Neural cell (in vitro differentiated cells): Measurements from ENCODE around the gene CLIP1. TPM values are rescaled to one million over a fixed set of nuclear protein-coding genes. Genes with fewer than 3 reads are reported as not detected.
"Not testable (repeated sequence)": the region's sequence is repeated elsewhere in the genome, so short reads cannot be mapped to it uniquely, and the experiment has no call there.

ENCODE experiments used
- H2AFZ ChIP-seq: fragments of 200-600, 300-800 bp; sonication (generic), shearing (Covaris generic); 2 replicates; pipeline ENCODE4 v1.6.0; 2014; ENCODE audit warnings: low read depth, mild to moderate bottlenecking, antibody characterized with exemption, low read length, moderate library complexity
- H3F3A ChIP-seq: fragments of 200-600 bp; shearing (Covaris generic); 2 replicates; pipeline ENCODE4 v1.6.1; 2016; ENCODE audit warnings: mild to moderate bottlenecking, moderate library complexity, mixed read lengths, antibody characterized with exemption, low read length; ENCODE audit not compliant: insufficient read depth, poor library complexity, severe bottlenecking
- H3K27ac ChIP-seq: fragments of 200-600, 300-800 bp; sonication (generic), shearing (Covaris generic); 2 replicates; pipeline ENCODE4 v1.5.1; 2014; ENCODE audit warnings: mild to moderate bottlenecking, low read length, moderate library complexity
- H3K27me3 ChIP-seq: fragments of 300-800, 200-600 bp; sonication (generic), shearing (Covaris generic); 2 replicates; pipeline ENCODE4 v1.6.0; 2014; ENCODE audit warnings: mild to moderate bottlenecking, low read depth, low read length, moderate library complexity; ENCODE audit not compliant: insufficient read depth
- H3K36me3 ChIP-seq: fragments of 300-800, 200-600 bp; sonication (generic), shearing (Covaris generic); 2 replicates; pipeline ENCODE4 v1.5.1; 2014; ENCODE audit warnings: mild to moderate bottlenecking, antibody characterized with exemption, low read length, moderate library complexity; ENCODE audit not compliant: insufficient read depth
- H3K4me2 ChIP-seq: fragments of 300-800, 200-600 bp; sonication (generic), shearing (Covaris generic); 2 replicates; pipeline ENCODE4 v1.6.0; 2014; ENCODE audit warnings: mild to moderate bottlenecking, low read length
- H3K4me3 ChIP-seq: fragments of 300-800, 200-600 bp; sonication (generic), shearing (Covaris generic); 2 replicates; pipeline ENCODE4 v1.5.1; 2014; ENCODE audit warnings: mild to moderate bottlenecking, low read length, moderate library complexity
- H3K79me2 ChIP-seq: fragments of 200-600 bp; shearing (Covaris generic); replicated peaks from 2 replicates; pipeline ENCODE4 v1.6.0; 2014; ENCODE audit warnings: mild to moderate bottlenecking, low read length, moderate library complexity; ENCODE audit not compliant: insufficient read depth
- H3K9ac ChIP-seq: fragments of 300-800, 200-600 bp; sonication (generic), shearing (Covaris generic); 2 replicates; pipeline ENCODE4 v1.6.1; 2016; ENCODE audit warnings: mild to moderate bottlenecking, low read length, mixed read lengths
- H3K9me2 ChIP-seq: fragments of 200-600 bp; shearing (Covaris generic); 2 replicates; pipeline ENCODE4 v1.6.1; 2016; ENCODE audit warnings: mild to moderate bottlenecking, low read length, mixed read lengths; ENCODE audit not compliant: insufficient read depth
- H3K9me3 ChIP-seq: fragments of 200-600, 300-800 bp; sonication (generic), shearing (Covaris generic); 2 replicates; pipeline ENCODE4 v1.6.1; 2016; ENCODE audit warnings: mild to moderate bottlenecking, mixed run types, low read length, moderate library complexity, mixed read lengths
- H4K20me1 ChIP-seq: fragments of 200-600 bp; shearing (Covaris generic); 2 replicates; pipeline ENCODE4 v1.6.1; 2016; ENCODE audit warnings: mild to moderate bottlenecking, mixed run types; ENCODE audit not compliant: insufficient read depth
- CTCF ChIP-seq: fragments of 450-650 bp; IDR thresholded peaks from 2 replicates; pipeline ENCODE4 v1.5.1; 2014; ENCODE audit warnings: antibody characterized with exemption, mild to moderate bottlenecking, moderate library complexity; ENCODE audit not compliant: poor library complexity, severe bottlenecking
- EP300 ChIP-seq: fragments of 450-650 bp; conservative IDR thresholded peaks from 2 replicates; pipeline ENCODE4 v1.6.1; 2014; ENCODE audit warnings: antibody characterized with exemption, mild to moderate bottlenecking, moderate library complexity; ENCODE audit not compliant: poor library complexity, severe bottlenecking
- EZH2 ChIP-seq: fragments of 200-600, 300-800 bp; shearing (Covaris generic), sonication (generic); IDR thresholded peaks from 2 replicates; pipeline ENCODE4 v1.6.1; 2014; ENCODE audit warnings: antibody characterized with exemption, low read length, borderline replicate concordance, mild to moderate bottlenecking; ENCODE audit not compliant: insufficient read depth, poor library complexity, severe bottlenecking
- MXI1 ChIP-seq: fragments of 450-650 bp; conservative IDR thresholded peaks from 2 replicates; pipeline ENCODE4 v1.6.1; 2014; ENCODE audit warnings: antibody characterized with exemption, mild to moderate bottlenecking; ENCODE audit not compliant: poor library complexity, severe bottlenecking
- POLR2AphosphoS5 ChIP-seq: IDR thresholded peaks from 2 replicates; pipeline ENCODE4 v1.6.1; 2012
- RAD21 ChIP-seq: fragments of 450-650 bp; conservative IDR thresholded peaks from 2 replicates; pipeline ENCODE4 v1.6.1; 2014; ENCODE audit warnings: antibody characterized with exemption, mild to moderate bottlenecking, moderate library complexity
- SMC3 ChIP-seq: fragments of 450-650 bp; conservative IDR thresholded peaks from 2 replicates; pipeline ENCODE4 v1.6.1; 2014; ENCODE audit warnings: antibody characterized with exemption, mild to moderate bottlenecking, moderate library complexity; ENCODE audit not compliant: poor library complexity
- TAF1 ChIP-seq: IDR thresholded peaks from 2 replicates; pipeline ENCODE4 v1.6.1; 2012; ENCODE audit warnings: low read depth
- polyA plus RNA-seq: library from polyadenylated mRNA; depleted of rRNA; stranded (reverse); fragments of >200 nt; gene quantifications from 2 replicates; pipeline ENCODE4 v1.2.3, GENCODE V29; 2014
- TF ChIP-seq, protein P1 (sequence below): IDR thresholded peaks from 2 replicates; pipeline ENCODE4 v1.6.1; 2012; ENCODE audit warnings: borderline replicate concordance

Gene CLIP1
- polyA plus RNA-seq, 1 donor from 2014 or later: 67.4 TPM

DNA sequence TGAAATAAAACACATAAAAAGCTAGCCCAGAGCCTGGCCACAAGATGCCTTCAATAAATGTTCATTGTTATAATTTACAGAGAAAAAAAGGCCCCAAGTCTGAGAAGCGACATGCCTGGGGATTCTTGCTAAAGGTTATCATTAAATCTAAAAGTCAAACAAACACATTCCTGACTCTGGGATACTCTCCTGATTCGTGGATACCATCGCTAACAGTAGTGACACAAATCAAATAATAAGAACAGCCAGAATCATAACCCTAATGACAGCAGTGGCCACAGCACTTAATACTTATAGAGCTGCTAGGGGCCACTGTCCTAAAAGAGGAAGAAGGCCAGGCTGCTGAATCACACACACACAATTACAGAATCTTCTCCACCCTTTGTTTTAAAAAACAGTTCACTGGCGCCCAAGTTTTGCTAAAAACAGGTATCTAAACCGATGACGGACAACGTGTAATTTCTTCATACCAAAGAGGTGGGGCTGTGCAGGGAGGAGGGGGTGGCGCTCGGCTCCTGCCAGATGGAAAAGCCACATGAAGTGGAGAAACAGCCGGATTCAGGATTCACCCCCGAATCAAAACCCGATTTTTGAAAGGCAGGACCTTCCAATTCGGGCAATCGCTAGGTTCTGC, 1.2 kb downstream of the CLIP1 start:
- Histone ChIP-seq H2AFZ (no peak overlapping the region), H3K79me2 (peaks cover 44% of the 10 kb centered on the region)

DNA sequence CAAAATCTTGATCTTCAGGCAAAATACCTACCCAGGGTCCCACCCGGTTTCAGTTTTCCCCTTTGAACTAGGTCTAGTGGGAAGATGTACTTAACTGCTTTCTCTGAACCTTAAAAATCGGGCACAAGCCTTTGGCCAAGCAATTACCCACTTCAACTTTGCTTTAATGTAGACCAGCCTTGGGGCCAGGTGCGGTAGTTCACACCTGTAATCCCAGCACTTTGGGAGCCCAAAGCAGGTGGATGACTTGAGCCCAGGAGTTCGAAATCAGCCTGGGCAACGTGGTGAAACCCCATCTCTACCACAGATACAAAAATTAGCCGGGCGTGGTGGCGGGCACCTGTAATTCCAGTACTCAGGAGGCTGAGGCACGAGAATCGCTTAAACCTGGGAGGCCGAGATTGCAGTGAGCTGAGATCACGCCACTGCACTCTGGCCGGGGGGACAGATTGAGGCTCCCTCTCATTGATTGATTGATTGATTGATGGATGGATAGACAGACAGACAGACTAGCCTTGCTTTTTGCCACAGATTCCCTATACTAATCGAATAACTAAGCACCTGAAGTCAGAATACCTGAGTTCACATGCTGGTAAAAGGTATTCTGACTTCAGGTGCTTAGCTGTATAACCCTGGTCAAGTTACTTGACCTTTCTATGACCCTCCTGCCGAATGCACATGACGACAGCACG, 1.9 kb downstream of the CLIP1 start:
- H3K9me2 ChIP-seq: no peaks in the 10 kb centered on the region
- H3K9me3 ChIP-seq: no peaks in the 10 kb centered on the region
- H3K9ac ChIP-seq: peak overlapping the region; percentile 92
- peak overlapping the region; percentile 53 for H3K4me2 ChIP-seq
- no peak for TF ChIP-seq RAD21
- no peak for TF ChIP-seq EZH2
- TF ChIP-seq TAF1: no peak
- no peak for TF ChIP-seq EP300
- no peak for TF ChIP-seq MXI1
- TF ChIP-seq POLR2AphosphoS5: no peak
- TF ChIP-seq, protein P1, sequence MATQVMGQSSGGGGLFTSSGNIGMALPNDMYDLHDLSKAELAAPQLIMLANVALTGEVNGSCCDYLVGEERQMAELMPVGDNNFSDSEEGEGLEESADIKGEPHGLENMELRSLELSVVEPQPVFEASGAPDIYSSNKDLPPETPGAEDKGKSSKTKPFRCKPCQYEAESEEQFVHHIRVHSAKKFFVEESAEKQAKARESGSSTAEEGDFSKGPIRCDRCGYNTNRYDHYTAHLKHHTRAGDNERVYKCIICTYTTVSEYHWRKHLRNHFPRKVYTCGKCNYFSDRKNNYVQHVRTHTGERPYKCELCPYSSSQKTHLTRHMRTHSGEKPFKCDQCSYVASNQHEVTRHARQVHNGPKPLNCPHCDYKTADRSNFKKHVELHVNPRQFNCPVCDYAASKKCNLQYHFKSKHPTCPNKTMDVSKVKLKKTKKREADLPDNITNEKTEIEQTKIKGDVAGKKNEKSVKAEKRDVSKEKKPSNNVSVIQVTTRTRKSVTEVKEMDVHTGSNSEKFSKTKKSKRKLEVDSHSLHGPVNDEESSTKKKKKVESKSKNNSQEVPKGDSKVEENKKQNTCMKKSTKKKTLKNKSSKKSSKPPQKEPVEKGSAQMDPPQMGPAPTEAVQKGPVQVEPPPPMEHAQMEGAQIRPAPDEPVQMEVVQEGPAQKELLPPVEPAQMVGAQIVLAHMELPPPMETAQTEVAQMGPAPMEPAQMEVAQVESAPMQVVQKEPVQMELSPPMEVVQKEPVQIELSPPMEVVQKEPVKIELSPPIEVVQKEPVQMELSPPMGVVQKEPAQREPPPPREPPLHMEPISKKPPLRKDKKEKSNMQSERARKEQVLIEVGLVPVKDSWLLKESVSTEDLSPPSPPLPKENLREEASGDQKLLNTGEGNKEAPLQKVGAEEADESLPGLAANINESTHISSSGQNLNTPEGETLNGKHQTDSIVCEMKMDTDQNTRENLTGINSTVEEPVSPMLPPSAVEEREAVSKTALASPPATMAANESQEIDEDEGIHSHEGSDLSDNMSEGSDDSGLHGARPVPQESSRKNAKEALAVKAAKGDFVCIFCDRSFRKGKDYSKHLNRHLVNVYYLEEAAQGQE: no peak
- no peak for TF ChIP-seq CTCF
- no peak for TF ChIP-seq SMC3
- no peaks in the 10 kb centered on the region for H3K27me3 ChIP-seq
- H3K79me2 ChIP-seq: peaks cover 48% of the 10 kb centered on the region
- peak overlapping the region; percentile 83 for H3K27ac ChIP-seq
- H2AFZ ChIP-seq: no peak overlapping the region
- no peaks in the 10 kb centered on the region for H3K36me3 ChIP-seq
- peak overlapping the region; percentile 89 for H3K4me3 ChIP-seq
- peaks cover 5% of the 10 kb centered on the region for H3F3A ChIP-seq
- H4K20me1 ChIP-seq: no peaks in the 10 kb centered on the region

More for the DNA sequence above, 1.2 kb downstream of the CLIP1 start:
- H3K9me3 ChIP-seq: no peaks in the 10 kb centered on the region
- no peaks in the 10 kb centered on the region for H3K36me3 ChIP-seq
- peak overlapping the region; percentile 92 for H3K9ac ChIP-seq
- H3K4me3 ChIP-seq: peak overlapping the region; percentile 89
- TF ChIP-seq RAD21: no peak
- peak; percentile 42 for TF ChIP-seq POLR2AphosphoS5
- peak; percentile 39 for TF ChIP-seq MXI1
- TF ChIP-seq, protein P1: peak; percentile 51
- H3F3A ChIP-seq: peaks cover 5% of the 10 kb centered on the region
- H3K4me2 ChIP-seq: peak overlapping the region; percentile 53
- peak overlapping the region; percentile 83 for H3K27ac ChIP-seq
- H3K27me3 ChIP-seq: no peaks in the 10 kb centered on the region
- no peaks in the 10 kb centered on the region for H4K20me1 ChIP-seq
- no peaks in the 10 kb centered on the region for H3K9me2 ChIP-seq

DNA sequence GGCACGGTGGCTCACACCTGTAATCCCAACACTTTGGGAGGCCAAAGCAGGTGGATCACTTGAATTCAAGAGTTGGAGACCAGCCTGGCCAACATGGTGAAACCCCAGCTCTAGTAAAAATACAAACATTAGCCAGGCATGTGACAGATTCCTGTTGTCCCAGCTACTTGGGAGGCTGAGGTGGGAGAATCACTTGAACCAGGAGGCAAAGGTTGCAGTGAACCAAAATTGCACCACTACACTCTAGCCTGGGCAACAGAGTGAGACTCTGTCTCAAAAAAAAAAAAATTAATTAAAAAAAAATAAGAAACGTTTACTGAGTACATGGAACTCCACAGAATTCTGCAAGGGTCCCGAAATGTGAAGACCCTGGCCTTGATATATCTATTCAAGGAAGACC, 3.4 kb downstream of the CLIP1 start:
- H4K20me1 ChIP-seq, H3K36me3 ChIP-seq, H3K4me3 ChIP-seq, H3F3A ChIP-seq, H3K27me3 ChIP-seq, H3K9me3 ChIP-seq, H3K9ac ChIP-seq, H3K27ac ChIP-seq, H3K4me2 ChIP-seq, H3K9me2 ChIP-seq, H2AFZ ChIP-seq: not testable (repeated sequence)
- H3K79me2 ChIP-seq: peaks cover 50% of the 10 kb centered on the region
